Endothelial cell of umbilical vein (primary cell): ENCODE measurements around the gene TYRP1. TPM values are rescaled to one million over a fixed set of nuclear protein-coding genes. Genes with fewer than 3 reads are reported as not detected.

Source experiments
- BruUV-seq: library from RNA; stranded (reverse); fragments of 400-500 nt; replicated peaks from 2 replicates; lab custom pipeline; 2021; lab: Mats Ljungman, UMichigan
- CTCF ChIA-PET: fragments of 300-600, 350-600 bp; sonication (Branson Sonifier 250); formaldehyde crosslinking; loops from one replicate; lab custom pipeline; 2021; ENCODE audit warnings: antibody characterized with exemption, inconsistent platforms; lab: Charles Lee
- POLR2A ChIA-PET: fragments of 300-600, 350-600 bp; sonication (Branson Sonifier 250); formaldehyde crosslinking; loops from one replicate; lab custom pipeline; 2021; ENCODE audit warnings: antibody characterized with exemption, inconsistent platforms; lab: Charles Lee
- DNase-seq: peaks from one replicate; pipeline ENCODE4 v3.0.0-alpha.2; 2011; ENCODE audit warnings: low read depth, low spot score
- FAIRE-seq: peaks from 2 replicates; lab custom pipeline; 2011; peaks lifted over from hg19 to GRCh38; lab: Jason Lieb, UNC
- H2AFZ ChIP-seq: 2 replicates; pipeline ENCODE4 v1.6.0; 2012; ENCODE audit warnings: low read depth, low read length, control low read depth, inconsistent platforms
- H3K27ac ChIP-seq: 2 replicates; pipeline ENCODE4 v1.5.1; 2011; ENCODE audit warnings: low read depth, mild to moderate bottlenecking, control low read depth, low read length, moderate library complexity; ENCODE audit not compliant: insufficient read depth
- H3K27me3 ChIP-seq, 2 experiments: 2 replicates each; pipeline versions ENCODE4 v1.6.0 to v1.6.1; 2011; ENCODE audit warnings: low read length in 2 of 2, mixed read lengths in 1 of 2; ENCODE audit not compliant: control insufficient read depth in 2 of 2, insufficient read depth in 2 of 2
- H3K36me3 ChIP-seq, 2 experiments: 2 replicates in 1 of 2; 3 replicates in 1 of 2; pipeline ENCODE4 v1.5.1; 2011; ENCODE audit warnings: low read length in 2 of 2, mild to moderate bottlenecking in 1 of 2, moderate library complexity in 1 of 2; ENCODE audit not compliant: control insufficient read depth in 2 of 2, insufficient read depth in 2 of 2; ENCODE audit errors: extremely low read depth in 1 of 2
- H3K4me1 ChIP-seq: 3 replicates; pipeline ENCODE4 v1.5.1; 2011; ENCODE audit warnings: mild to moderate bottlenecking, low read length; ENCODE audit not compliant: control insufficient read depth, insufficient read depth; ENCODE audit errors: extremely low read depth
- H3K4me2 ChIP-seq: 2 replicates; pipeline ENCODE4 v1.6.1; 2011; ENCODE audit warnings: low read length, control low read depth, mixed read lengths; ENCODE audit not compliant: insufficient read depth
- H3K4me3 ChIP-seq, 3 experiments: fragments of 200-600 bp in 1 of 3; sonication (generic), shearing (Covaris generic) in 1 of 3; replicated peaks in 1 of 3; 2 replicates each; pipeline ENCODE4 v1.5.1; 2011 to 2016; ENCODE audit warnings: control low read depth in 3 of 3, low read length in 3 of 3, mild to moderate bottlenecking in 2 of 3, inconsistent platforms in 1 of 3, low read depth in 1 of 3, moderate library complexity in 1 of 3; ENCODE audit not compliant: insufficient read depth in 1 of 3
- H3K79me2 ChIP-seq: 2 replicates; pipeline ENCODE4 v1.6.0; 2012; ENCODE audit warnings: low read length, inconsistent platforms; ENCODE audit not compliant: control insufficient read depth, insufficient read depth
- H3K9ac ChIP-seq: replicated peaks from 2 replicates; pipeline ENCODE3; 2011; ENCODE audit warnings: low read length, control low read depth; ENCODE audit not compliant: insufficient read depth; ENCODE audit errors: extremely low read depth
- H3K9me1 ChIP-seq: replicated peaks from 3 replicates; pipeline ENCODE4 v1.6.0; 2011; ENCODE audit warnings: mild to moderate bottlenecking, low read length; ENCODE audit not compliant: control insufficient read depth, insufficient read depth; ENCODE audit errors: extremely low read depth
- H3K9me3 ChIP-seq: replicated peaks from 2 replicates; pipeline ENCODE4 v1.5.1; 2012; ENCODE audit warnings: low read length, inconsistent platforms; ENCODE audit not compliant: control insufficient read depth, insufficient read depth
- H4K20me1 ChIP-seq: replicated peaks from 2 replicates; pipeline ENCODE3; 2011; ENCODE audit warnings: mild to moderate bottlenecking, low read length; ENCODE audit not compliant: control insufficient read depth, insufficient read depth; ENCODE audit errors: extremely low read depth
- CTCF ChIP-seq, 2 donors: IDR thresholded peaks; 1 replicate in 1 of 2; 2 replicates in 1 of 2; pipeline ENCODE4 v1.5.1; 2011; ENCODE audit warnings: low read length in 2 of 2, mild to moderate bottlenecking in 2 of 2, moderate library complexity in 2 of 2, control low read depth in 1 of 2, inconsistent platforms in 1 of 2, low read depth in 1 of 2; ENCODE audit not compliant: insufficient read depth in 1 of 2; ENCODE audit errors: extremely low read depth in 1 of 2
- EZH2 ChIP-seq: IDR thresholded peaks from 2 replicates; pipeline ENCODE4 v1.6.1; 2012; ENCODE audit warnings: borderline replicate concordance, low read depth, mild to moderate bottlenecking, moderate library complexity, low read length, inconsistent platforms; ENCODE audit not compliant: severe bottlenecking
- FOS ChIP-seq: IDR thresholded peaks from 2 replicates; pipeline ENCODE4 v1.6.1; 2011; ENCODE audit warnings: mild to moderate bottlenecking, low read length, moderate library complexity, borderline replicate concordance; ENCODE audit not compliant: insufficient read depth
- GATA2 ChIP-seq: IDR thresholded peaks from 2 replicates; pipeline ENCODE4 v1.7.0; 2011; ENCODE audit warnings: low read depth, mild to moderate bottlenecking, moderate library complexity, mixed read lengths, low read length; ENCODE audit not compliant: insufficient read length, insufficient read depth
- JUN ChIP-seq: IDR thresholded peaks from 2 replicates; pipeline ENCODE4 v1.6.1; 2011; ENCODE audit warnings: borderline replicate concordance, low read depth; ENCODE audit not compliant: insufficient read length, insufficient read depth
- MAX ChIP-seq: IDR thresholded peaks from 2 replicates; pipeline ENCODE4 v1.6.1; 2011; ENCODE audit not compliant: insufficient read depth, insufficient read length
- MYC ChIP-seq: IDR thresholded peaks from one replicate; pipeline ENCODE4 v1.6.1; 2011; ENCODE audit warnings: mild to moderate bottlenecking, low read depth, low read length
- POLR2A ChIP-seq: IDR thresholded peaks from 2 replicates; pipeline ENCODE4 v1.6.1; 2012; ENCODE audit warnings: low read depth, mild to moderate bottlenecking, control low read depth, low read length
- POLR2AphosphoS5 ChIP-seq: IDR thresholded peaks from 2 replicates; pipeline ENCODE4 v1.6.1; 2012; ENCODE audit warnings: low read depth, mild to moderate bottlenecking, control low read depth, low read length, moderate library complexity; ENCODE audit not compliant: insufficient read depth
- dilution Hi-C: fragments of 300-500 bp; cut with MboI; formaldehyde crosslinking; loops from one replicate; pipeline ENCODE4 v1.15.0; 2019; ENCODE audit warnings: low sequenced_read_pairs; ENCODE audit not compliant: extremely low pct_ligation_motif_present
- intact Hi-C: fragments of 100-400 bp; cut with micrococcal nuclease; formaldehyde crosslinking; loops from one replicate; pipeline ENCODE4 v1.10.0; 2022
- polyA plus RNA-seq, 4 experiments: library from polyadenylated mRNA; depleted of rRNA in 3 of 4; stranded (reverse) in 3 of 4; unstranded in 1 of 4; fragments of >200 nt; gene quantifications; 2 replicates each; pipeline versions ENCODE4 v1.2.1 to v1.2.3, GENCODE V29; 2011 to 2012; ENCODE audit warnings: missing spikeins in 1 of 4
- total RNA-seq: library from RNA; stranded (reverse); gene quantifications from 2 replicates; pipeline ENCODE4 v1.2.3, GENCODE V29; 2021

TYRP1 gene
- total and polyA plus RNA-seq, 2 donors (not counting 3 experiments of a cell fraction or from before 2014, with no cell fraction given) = 0.63 TPM; not detected in 1

GRCh38 chr9:12730927-12731326 lies 37.7 kb downstream of the TYRP1 start:
- Histone ChIP-seq H3K9ac (no peak overlapping the region), H4K20me1 (no peaks in the 10 kb centered on the region), H3K4me3 (no peak overlapping the region), H3K36me3 (no peaks in the 10 kb centered on the region), H3K9me3 (no peaks in the 10 kb centered on the region), H3K27me3 (no peaks in the 10 kb centered on the region), H2AFZ (no peak overlapping the region), H3K4me2 (no peak overlapping the region), H3K4me1 (peaks cover 4% of the 10 kb centered on the region), H3K9me1 (no peaks in the 10 kb centered on the region), H3K27ac (no peak overlapping the region), H3K79me2 (no peaks in the 10 kb centered on the region)
- DNase-seq = peak; percentile 5
- intact Hi-C loops (no loop called here), dilution Hi-C loops (no loop called here)
- CTCF ChIA-PET = interaction anchor here (1.1 kb wide), 1 partner anchor 45 kb away, joined by 3 read pairs; no protein-coding TSS in a partner anchor
- POLR2A ChIA-PET = no interaction called here
- peak; percentile 44 for FAIRE-seq
- no TSS peak for BruUV-seq
- no peak for TF ChIP-seq GATA2
- TF ChIP-seq MYC = no peak
- no peak for TF ChIP-seq MAX
- no peak for TF ChIP-seq POLR2AphosphoS5
- TF ChIP-seq FOS = no peak
- no peak for TF ChIP-seq JUN
- no peak for TF ChIP-seq POLR2A
- no peak for TF ChIP-seq EZH2
- no peak for TF ChIP-seq CTCF (IDR thresholded peaks at IDR 0.05; ENCODE audit: extremely low read depth in 1 of 2, insufficient read depth in 1 of 2, low read depth in 1 of 2, low read length in 2 of 2)
